ENCODE data around the gene RPGR.

DNA sequence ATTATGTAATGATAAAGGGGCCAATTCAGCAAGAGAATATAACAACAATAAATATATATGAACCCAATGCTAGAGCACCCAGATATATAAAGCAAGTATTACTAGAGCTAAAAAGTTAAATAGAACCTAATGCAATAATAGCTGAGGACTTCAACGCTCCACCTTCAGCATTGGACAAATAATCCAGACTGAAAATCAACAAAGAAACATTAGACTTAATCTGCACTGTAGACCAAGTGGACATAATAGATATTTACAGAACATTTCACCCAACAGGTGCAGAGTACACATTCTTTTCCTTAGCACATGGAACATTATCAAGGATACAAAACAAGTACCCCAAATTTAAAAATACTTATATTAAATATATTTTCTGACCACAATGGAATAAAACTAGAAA lies 49.4 kb upstream of the RPGR start:
- TF ChIP-seq SP1 (IDR thresholded peaks at IDR 0.05; ENCODE audit: low read depth) (no peak), YY1 (IDR thresholded peaks at IDR 0.05; ENCODE audit: extremely low read depth, insufficient replicate concordance, low read depth, low read length) (no peak), JUND (IDR thresholded peaks at IDR 0.05) (no peak), EZH2 (IDR thresholded peaks at IDR 0.05) (no peak), MAX (IDR thresholded peaks at IDR 0.05) (no peak), POLR2AphosphoS5 (IDR thresholded peaks at IDR 0.05; ENCODE audit: low read depth, low read length) (no peak)
- TF ChIP-seq, protein P1, sequence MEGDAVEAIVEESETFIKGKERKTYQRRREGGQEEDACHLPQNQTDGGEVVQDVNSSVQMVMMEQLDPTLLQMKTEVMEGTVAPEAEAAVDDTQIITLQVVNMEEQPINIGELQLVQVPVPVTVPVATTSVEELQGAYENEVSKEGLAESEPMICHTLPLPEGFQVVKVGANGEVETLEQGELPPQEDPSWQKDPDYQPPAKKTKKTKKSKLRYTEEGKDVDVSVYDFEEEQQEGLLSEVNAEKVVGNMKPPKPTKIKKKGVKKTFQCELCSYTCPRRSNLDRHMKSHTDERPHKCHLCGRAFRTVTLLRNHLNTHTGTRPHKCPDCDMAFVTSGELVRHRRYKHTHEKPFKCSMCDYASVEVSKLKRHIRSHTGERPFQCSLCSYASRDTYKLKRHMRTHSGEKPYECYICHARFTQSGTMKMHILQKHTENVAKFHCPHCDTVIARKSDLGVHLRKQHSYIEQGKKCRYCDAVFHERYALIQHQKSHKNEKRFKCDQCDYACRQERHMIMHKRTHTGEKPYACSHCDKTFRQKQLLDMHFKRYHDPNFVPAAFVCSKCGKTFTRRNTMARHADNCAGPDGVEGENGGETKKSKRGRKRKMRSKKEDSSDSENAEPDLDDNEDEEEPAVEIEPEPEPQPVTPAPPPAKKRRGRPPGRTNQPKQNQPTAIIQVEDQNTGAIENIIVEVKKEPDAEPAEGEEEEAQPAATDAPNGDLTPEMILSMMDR (IDR thresholded peaks at IDR 0.05 in 2 of 3, conservative IDR thresholded peaks at IDR 0.05 in 1 of 3; ENCODE audit: borderline replicate concordance in 1 of 3, insufficient read depth in 1 of 3, low read depth in 2 of 3, low read length in 2 of 3), result no peak
